Amniotic epithelial cell (primary cell): ENCODE data around the gene NECTIN1.

Experiments
- DNase-seq: peaks from one replicate; pipeline ENCODE4 v3.0.0-alpha.2; 2010; ENCODE audit warnings: low read depth

NECTIN1 gene

GRCh38 chr11:119639642-119640205 lies 89.3 kb downstream of the NECTIN1 start:
- DNase-seq, result no peak

DNA sequence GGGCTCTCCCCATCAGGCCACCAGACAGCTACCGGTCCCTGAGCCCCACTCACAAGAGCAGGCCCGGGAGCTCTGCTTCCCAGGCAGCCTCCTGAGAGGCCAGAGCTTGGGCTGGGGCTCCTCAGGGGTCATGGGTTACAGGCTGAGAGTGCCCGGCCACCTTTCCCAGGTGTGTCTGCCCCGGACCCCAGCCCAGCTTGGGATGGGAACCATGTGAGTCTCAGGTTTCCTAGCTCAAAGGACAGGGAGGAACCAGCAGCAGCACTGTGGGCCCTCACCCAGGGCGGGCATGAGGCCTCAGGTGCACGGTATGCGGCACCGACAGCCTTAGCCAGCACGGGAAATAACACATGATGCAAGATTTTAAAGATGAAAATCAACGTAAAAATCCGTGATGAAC lies 90.1 kb downstream of the NECTIN1 start:
- no peak for DNase-seq

DNA sequence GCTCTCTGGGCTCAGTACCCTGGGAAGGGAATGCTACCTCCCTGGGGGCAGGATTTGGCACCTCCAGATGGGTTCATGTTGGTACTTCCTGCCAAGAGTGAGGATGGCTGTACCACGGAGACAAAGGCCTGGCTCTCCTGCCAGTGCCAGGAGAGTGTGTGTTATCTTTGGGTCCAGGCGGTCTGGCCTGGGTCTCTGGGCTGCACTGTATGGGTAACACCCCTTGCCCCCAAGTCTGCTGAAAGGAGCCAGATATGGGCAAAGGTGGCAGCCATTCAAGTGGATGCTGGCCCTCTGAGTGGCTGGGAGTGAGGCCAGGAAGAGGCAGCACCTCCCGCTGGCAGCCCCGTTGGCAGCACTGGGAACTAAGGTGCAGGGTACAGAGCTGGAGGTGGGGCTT lies 91.5 kb downstream of the NECTIN1 start:
- DNase-seq, result no peak

GRCh38 chr11:119635776-119636175 lies 93.2 kb downstream of the NECTIN1 start:
- no peak for DNase-seq

GRCh38 chr11:119635041-119635740 lies 93.8 kb downstream of the NECTIN1 start:
- no peak for DNase-seq

DNA sequence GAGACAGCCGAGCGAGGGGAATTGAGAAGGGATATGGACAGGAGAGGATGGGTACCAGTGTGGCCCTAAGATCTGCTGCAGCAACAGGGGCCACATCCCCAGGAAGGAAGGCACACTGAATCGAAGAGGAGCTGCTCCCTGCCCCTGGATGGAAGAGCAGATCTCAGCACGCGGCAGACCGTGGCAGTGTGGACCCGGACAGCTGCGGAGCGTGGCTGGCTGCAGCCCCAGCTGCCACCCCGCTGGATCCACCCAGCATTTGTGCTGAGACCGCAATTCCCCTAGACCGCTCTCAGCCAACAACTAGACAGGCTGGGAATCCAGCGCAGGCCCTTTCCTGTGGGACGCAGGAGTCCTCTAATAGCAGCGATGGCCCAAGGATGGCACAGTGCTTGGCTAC lies 94.7 kb downstream of the NECTIN1 start:
- DNase-seq, result no peak

GRCh38 chr11:119629834-119630624 lies 99.0 kb downstream of the NECTIN1 start:
- DNase-seq, result no peak

GRCh38 chr11:119629085-119629484 lies 99.9 kb downstream of the NECTIN1 start:
- DNase-seq, result no peak

- no peak for DNase-seq
Measured at GRCh38 chr11:119627286-119627685, 101.7 kb downstream of the NECTIN1 start.

- no peak for DNase-seq
Measured at GRCh38 chr11:119626871-119627270, 102.1 kb downstream of the NECTIN1 start.

DNA sequence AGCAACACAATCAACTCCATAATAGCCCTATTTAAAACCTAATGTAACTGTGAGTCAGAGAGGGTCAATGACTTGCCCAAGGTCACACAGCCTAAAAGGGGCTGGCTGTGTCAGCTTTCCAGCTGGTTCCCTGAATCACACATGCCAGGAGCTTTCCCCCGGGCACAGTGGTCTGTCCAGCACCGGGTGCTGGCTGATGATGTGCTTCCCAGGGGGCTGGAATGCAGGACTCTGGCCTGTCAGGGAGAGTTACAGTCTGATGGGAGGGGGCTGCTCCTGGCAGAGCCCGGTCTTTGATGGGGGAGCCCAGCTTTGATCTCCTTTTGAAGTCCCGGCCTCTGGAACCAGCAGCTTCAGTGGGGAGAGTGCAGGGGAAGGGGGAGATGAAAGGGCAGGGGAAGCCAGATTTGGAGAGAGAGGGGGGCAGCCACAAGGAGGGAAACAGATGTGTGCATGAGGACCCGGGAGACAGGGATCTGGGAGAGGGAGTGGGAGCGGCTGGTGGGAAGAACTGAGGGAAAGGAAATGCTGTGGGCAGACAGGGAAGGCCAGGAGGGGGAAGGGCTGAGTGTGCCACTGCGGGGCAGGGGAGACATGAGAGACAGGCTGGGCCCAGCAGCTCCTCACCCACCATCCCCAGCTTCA lies 102.7 kb downstream of the NECTIN1 start:
- no peak for DNase-seq

DNA sequence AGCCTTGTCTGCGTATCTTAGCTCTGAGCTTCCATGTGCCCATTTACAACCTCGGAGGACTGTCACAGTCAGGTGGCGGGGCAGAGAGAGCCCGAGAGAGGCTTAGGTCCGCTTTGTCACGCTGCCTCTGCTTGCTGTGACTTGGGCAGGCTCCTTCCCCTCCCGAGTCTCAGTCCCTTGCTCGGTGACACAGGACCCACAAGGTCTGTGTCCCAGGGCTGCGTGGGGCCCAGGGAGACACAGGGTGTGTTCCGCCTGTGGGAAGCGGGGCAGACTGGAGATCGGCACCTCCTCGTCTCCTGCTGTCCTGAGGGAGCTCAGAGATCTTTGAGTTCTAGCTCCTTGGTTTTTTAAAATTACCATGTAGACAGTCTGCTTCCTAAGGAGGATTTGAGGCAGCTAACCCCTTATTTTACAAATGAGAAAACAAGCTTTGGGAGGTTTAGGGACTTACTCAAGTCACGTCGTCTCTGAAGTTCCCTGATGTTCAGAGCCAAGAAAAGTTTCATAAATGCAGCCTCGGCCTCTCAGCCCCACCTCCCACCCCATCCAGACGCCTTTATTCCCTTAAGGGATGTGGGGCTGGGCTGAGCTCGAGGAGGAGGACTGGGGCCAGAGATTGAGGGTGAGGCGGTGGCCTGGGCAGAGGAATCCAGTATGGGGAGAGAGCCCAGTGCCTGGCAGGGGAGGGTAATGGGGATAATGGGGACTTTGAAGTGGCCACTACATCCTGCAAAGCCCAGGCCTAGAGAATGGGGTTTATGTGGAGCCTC lies 103.6 kb downstream of the NECTIN1 start:
- no peak for DNase-seq

- DNase-seq, result no peak
Measured at GRCh38 chr11:119624629-119625028, 104.4 kb downstream of the NECTIN1 start.

DNA sequence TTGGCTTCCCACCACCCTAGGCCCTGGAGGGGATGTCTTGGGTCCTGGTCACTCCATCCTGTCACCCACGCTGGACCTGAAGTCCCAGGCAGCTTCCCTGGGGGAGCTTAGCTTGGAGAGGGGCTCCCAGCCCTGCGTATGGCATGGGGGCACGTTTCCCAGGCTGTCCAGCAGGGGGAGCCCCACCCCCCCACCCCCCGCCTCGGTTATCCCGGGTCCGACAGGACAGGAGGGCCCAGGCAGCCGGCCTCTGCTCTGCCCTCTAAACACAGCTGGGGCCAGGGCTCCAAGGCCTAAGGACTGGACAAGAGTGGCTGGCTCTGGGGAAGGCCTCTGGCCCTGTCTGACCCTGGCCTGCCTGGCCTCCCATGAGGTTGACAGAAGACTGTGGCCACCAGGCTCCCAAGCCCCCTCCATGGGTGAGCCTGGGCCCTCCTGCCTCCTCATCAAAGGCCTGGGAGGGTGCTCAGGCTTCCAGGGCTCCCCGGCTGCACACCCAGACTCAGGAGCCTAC lies 104.8 kb downstream of the NECTIN1 start:
- DNase-seq, result no peak

GRCh38 chr11:119623682-119624081 lies 105.3 kb downstream of the NECTIN1 start:
- DNase-seq, result no peak

- DNase-seq, result no peak
Measured at GRCh38 chr11:119622454-119623143, 106.4 kb downstream of the NECTIN1 start.

- DNase-seq, result no peak
Measured at GRCh38 chr11:119619665-119620064, 109.3 kb downstream of the NECTIN1 start.

DNA sequence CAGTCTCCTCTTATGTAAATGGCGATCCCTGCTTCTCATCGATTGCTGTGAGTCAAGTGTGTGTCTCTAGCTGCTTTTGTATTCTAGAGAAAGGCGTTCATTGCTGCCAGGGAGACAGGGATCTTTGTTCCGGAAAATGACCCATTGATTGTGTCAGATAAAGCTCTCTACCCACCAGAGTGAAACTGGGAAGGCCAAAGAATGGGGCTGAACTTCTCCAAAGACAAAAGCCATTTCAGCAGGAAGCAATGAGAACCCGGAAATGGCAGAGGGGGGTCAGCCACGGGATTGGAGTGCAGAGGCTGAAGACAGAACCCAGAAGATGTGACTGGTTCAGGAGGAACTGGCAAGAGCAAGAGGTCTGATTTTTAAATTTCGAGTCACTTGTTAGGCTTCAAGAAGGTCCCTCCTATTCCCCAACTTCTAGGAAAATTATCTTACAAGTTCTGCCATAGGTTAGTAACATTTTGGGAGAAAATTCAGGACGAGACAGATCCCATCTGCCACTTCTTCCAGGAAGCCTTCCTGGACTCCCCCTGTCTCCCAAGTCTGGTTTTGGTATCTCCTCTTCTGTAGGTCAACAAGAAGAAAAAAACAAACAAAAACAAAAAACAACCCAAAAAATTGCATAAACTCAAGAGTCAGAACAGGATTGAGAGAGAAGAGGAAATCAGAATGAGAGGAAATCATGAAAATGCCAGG lies 110.6 kb downstream of the NECTIN1 start:
- no peak for DNase-seq

GRCh38 chr11:119617340-119617713 lies 111.7 kb downstream of the NECTIN1 start:
- peak; percentile 21 for DNase-seq

- DNase-seq, result peak; percentile 25
Measured at GRCh38 chr11:119616586-119617339, 112.2 kb downstream of the NECTIN1 start.
